ENCODE data around the gene GNE.

The GNE gene

DNA sequence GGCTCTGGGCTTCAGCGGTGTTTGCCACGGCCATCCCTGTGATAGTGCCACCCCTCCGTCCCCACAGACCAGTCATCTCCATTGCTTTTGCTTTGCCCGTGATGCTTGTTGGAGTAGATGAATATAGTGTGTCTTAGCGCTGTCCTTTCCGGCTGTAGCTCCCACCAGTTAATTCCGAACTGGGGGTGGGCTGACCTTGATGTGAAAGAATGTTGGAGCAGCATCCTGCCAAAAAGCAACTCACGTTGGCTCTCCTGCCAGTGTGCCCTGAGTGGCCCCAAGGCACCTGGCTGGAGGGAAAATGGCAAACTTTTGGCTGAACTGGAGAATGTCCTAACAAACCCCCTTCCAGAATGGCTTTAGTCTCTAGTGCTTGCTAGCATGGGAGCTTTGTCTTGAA is 47.5 kb downstream of the GNE start:
- Histone ChIP-seq H3K36me3 (ENCODE audit: control insufficient read depth in 2 of 2, insufficient read depth in 1 of 2, low read length in 2 of 2) (peaks cover 14 to 99% of the 10 kb centered on the region in 2 experiments), H3K4me3 (ENCODE audit: low read depth, low read length) (no peak overlapping the region), H3K27ac (ENCODE audit: extremely low read depth, low read depth, low read length) (no peak overlapping the region), H3K4me1 (ENCODE audit: control insufficient read depth, insufficient read depth, low read length) (no peaks in the 10 kb centered on the region), H3K9me3 (ENCODE audit: control insufficient read depth, insufficient read depth, low read depth, low read length) (no peaks in the 10 kb centered on the region)
- ChIA-PET POLR2A (interaction anchor here (0.6 to 2.4 kb wide), 2 partner anchors 12 to 20 kb away, joined by 3 to 10 read pairs; partner anchors contain the start of gene CLTA), CTCF (interaction anchor here (1.2 kb wide), 2 partner anchors 8 to 10 kb away, joined by 4 to 6 read pairs; no protein-coding TSS in a partner anchor)
- TF ChIP-seq SP7 (tag by site-specific recombination; IDR thresholded peaks at IDR 0.05) (no peak), ZBTB8A (tag by site-specific recombination; IDR thresholded peaks at IDR 0.05) (no peak), ZNF768 (tag by site-specific recombination; IDR thresholded peaks at IDR 0.05) (no peak)

- ChIA-PET POLR2A (interaction anchor here (2.4 kb wide), 1 partner anchor 18 kb away, joined by 10 read pairs; the partner anchor contains the start of gene CLTA), CTCF (interaction anchor here (0.6 to 1.0 kb wide), 3 partner anchors 19 to 240 kb away, joined by 3 to 4 read pairs (median 4); no protein-coding TSS in a partner anchor)
- Histone ChIP-seq H3K4me3 (ENCODE audit: low read depth, low read length) (no peak overlapping the region), H3K9me3 (ENCODE audit: control insufficient read depth, insufficient read depth, low read depth, low read length) (no peaks in the 10 kb centered on the region), H3K27ac (ENCODE audit: extremely low read depth, low read depth, low read length) (no peak overlapping the region), H3K36me3 (ENCODE audit: control insufficient read depth in 2 of 2, insufficient read depth in 1 of 2, low read length in 2 of 2) (peaks cover 19 to 100% of the 10 kb centered on the region in 2 experiments), H3K4me1 (ENCODE audit: control insufficient read depth, insufficient read depth, low read length) (no peaks in the 10 kb centered on the region)
- TF ChIP-seq ZNF112 (tag by site-specific recombination; IDR thresholded peaks at IDR 0.05) (no peak), ZNF335 (tag by site-specific recombination; conservative IDR thresholded peaks at IDR 0.05) (no peak), ZBTB49 (tag by site-specific recombination; IDR thresholded peaks at IDR 0.05; ENCODE audit: low read depth) (no peak), YY1 (tag by site-specific recombination; IDR thresholded peaks at IDR 0.05) (no peak), ZFP3 (tag by site-specific recombination; IDR thresholded peaks at IDR 0.05; ENCODE audit: low read depth) (no peak), ZNF248 (tag by site-specific recombination; IDR thresholded peaks at IDR 0.05) (no peak), ZNF302 (tag by site-specific recombination; IDR thresholded peaks at IDR 0.05; ENCODE audit: low read depth) (no peak), ZNF514 (tag by site-specific recombination; IDR thresholded peaks at IDR 0.05) (no peak), ZNF24 (tag by site-specific recombination; IDR thresholded peaks at IDR 0.05) (no peak), ZNF23 (tag by site-specific recombination; IDR thresholded peaks at IDR 0.05; ENCODE audit: borderline replicate concordance) (no peak), ZNF664 (tag by site-specific recombination; IDR thresholded peaks at IDR 0.05) (no peak), ZNF280C (tag by site-specific recombination; IDR thresholded peaks at IDR 0.05) (no peak), ZNF132 (tag by site-specific recombination; IDR thresholded peaks at IDR 0.05; ENCODE audit: borderline replicate concordance) (no peak), WT1 (tag by site-specific recombination; IDR thresholded peaks at IDR 0.05) (no peak), ZNF701 (tag by site-specific recombination; IDR thresholded peaks at IDR 0.05) (no peak)
- TF ChIP-seq, protein P1, sequence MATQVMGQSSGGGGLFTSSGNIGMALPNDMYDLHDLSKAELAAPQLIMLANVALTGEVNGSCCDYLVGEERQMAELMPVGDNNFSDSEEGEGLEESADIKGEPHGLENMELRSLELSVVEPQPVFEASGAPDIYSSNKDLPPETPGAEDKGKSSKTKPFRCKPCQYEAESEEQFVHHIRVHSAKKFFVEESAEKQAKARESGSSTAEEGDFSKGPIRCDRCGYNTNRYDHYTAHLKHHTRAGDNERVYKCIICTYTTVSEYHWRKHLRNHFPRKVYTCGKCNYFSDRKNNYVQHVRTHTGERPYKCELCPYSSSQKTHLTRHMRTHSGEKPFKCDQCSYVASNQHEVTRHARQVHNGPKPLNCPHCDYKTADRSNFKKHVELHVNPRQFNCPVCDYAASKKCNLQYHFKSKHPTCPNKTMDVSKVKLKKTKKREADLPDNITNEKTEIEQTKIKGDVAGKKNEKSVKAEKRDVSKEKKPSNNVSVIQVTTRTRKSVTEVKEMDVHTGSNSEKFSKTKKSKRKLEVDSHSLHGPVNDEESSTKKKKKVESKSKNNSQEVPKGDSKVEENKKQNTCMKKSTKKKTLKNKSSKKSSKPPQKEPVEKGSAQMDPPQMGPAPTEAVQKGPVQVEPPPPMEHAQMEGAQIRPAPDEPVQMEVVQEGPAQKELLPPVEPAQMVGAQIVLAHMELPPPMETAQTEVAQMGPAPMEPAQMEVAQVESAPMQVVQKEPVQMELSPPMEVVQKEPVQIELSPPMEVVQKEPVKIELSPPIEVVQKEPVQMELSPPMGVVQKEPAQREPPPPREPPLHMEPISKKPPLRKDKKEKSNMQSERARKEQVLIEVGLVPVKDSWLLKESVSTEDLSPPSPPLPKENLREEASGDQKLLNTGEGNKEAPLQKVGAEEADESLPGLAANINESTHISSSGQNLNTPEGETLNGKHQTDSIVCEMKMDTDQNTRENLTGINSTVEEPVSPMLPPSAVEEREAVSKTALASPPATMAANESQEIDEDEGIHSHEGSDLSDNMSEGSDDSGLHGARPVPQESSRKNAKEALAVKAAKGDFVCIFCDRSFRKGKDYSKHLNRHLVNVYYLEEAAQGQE (tag by site-specific recombination; IDR thresholded peaks at IDR 0.05), result no peak
These were observed 49.6 kb downstream of the GNE start for GRCh38 chr9:36208521-36209253.
